Measurements from ENCODE around the gene ANGPTL2.

The ANGPTL2 gene

GRCh38 chr9:127158786-127159324 is 36.4 kb upstream of the ANGPTL2 start:
- H3K4me3 ChIP-seq (ENCODE audit: low read depth, low read length) = no peak overlapping the region
- CTCF ChIA-PET = interaction anchor here (1.2 to 2.6 kb wide), 5 partner anchors 8 to 219 kb away, joined by 3 to 11 read pairs (median 3); no protein-coding TSS in a partner anchor
- POLR2A ChIA-PET = interaction anchor here (1.0 kb wide), 1 partner anchor 36 kb away, joined by 3 read pairs; the partner anchor contains the start of gene ANGPTL2
- no peak for TF ChIP-seq CTCF (IDR thresholded peaks at IDR 0.05; ENCODE audit: insufficient read depth, low read length, missing control alignments)
- no peak for DNase-seq (ENCODE audit: low read depth, low spot score)

- no peak overlapping the region for H3K4me3 ChIP-seq (ENCODE audit: low read depth, low read length)
- ChIA-PET POLR2A (interaction anchor here (1.8 kb wide), 1 partner anchor 33 kb away, joined by 5 read pairs; the partner anchor contains the start of gene ANGPTL2), CTCF (interaction anchor here (0.9 to 1.4 kb wide), 4 partner anchors 17 to 190 kb away, joined by 3 read pairs; partner anchors contain the start of gene ANGPTL2)
- no peak for DNase-seq (ENCODE audit: low read depth, low spot score)
- TF ChIP-seq CTCF (IDR thresholded peaks at IDR 0.05; ENCODE audit: insufficient read depth, low read length, missing control alignments) = no peak
Measured at GRCh38 chr9:127155314-127155960, 33.0 kb upstream of the ANGPTL2 start.

DNA sequence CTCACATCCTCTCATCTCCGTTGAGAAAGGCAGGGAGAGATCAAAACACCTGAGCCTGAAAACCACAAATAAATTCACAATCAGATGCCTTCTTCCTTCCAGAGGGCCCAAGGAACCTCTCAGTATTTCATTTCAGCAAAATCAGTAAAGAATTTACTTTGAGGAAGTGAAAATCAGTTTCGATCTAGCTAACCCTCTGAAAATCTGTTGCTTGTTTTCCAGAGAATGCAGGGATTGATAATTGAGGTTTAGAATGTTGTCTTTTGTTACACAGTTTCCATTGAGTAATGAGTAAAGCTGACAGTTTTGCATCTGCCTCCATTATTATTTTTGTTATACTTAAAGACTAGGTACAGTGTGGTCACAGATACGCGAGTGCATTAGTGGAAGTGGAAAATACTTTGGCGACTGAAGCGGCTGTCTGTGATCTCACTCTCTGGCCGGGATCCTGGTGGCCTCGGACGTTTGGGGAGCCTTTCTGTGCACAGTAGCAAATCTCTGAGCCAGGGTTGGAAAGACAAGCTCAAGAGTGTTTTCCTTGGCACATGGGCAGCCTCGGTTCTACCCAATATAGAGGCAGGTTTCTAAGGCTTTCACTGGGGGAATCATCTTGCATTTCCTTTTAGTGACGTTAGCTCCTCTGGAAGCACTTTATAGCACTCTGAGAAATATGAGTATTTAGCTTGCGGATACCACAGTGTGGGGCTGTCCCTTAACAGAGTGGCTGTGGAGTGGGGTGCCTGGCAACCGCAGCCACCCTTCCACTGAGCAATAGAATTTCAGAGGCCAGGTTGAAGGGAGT is 32.2 kb upstream of the ANGPTL2 start:
- ChIA-PET CTCF (interaction anchor here (0.9 to 1.7 kb wide), 4 partner anchors 8 to 189 kb away, joined by 3 read pairs; partner anchors contain the start of gene ANGPTL2), POLR2A (interaction anchor here (0.7 to 1.8 kb wide), 2 partner anchors 9 to 32 kb away, joined by 3 to 5 read pairs; partner anchors contain the start of gene ANGPTL2)
- TF ChIP-seq CTCF (IDR thresholded peaks at IDR 0.05; ENCODE audit: insufficient read depth, low read length, missing control alignments) = no peak
- no peak overlapping the region for H3K4me3 ChIP-seq (ENCODE audit: low read depth, low read length)
- DNase-seq (ENCODE audit: low read depth, low spot score) = no peak

DNA sequence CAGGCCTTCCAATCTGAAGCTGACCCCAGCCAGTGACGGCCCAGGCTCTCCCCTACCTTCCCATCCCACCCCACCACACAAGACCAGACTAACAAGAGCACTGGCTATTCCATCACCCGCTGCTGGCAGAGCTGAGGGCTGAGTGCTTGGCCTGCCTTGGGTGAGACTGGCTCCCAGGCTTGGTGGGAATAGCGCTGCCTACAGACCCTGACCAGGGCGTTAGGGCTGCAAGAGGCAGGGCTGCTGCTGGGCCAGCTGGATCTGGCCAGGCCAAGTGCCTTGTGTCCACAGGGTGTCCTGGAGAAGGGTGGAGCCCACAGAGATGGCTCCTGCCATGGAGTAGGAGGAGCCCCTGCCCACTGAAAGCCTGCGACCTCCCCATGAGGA is 31.6 kb upstream of the ANGPTL2 start:
- CTCF ChIA-PET = interaction anchor here (1.7 kb wide), 1 partner anchor 8 kb away, joined by 3 read pairs; no protein-coding TSS in a partner anchor
- DNase-seq (ENCODE audit: low read depth, low spot score) = no peak
- TF ChIP-seq CTCF (IDR thresholded peaks at IDR 0.05; ENCODE audit: insufficient read depth, low read length, missing control alignments) = no peak
- POLR2A ChIA-PET = interaction anchor here (1.8 kb wide), 1 partner anchor 31 kb away, joined by 5 read pairs; the partner anchor contains the start of gene ANGPTL2
- no peak overlapping the region for H3K4me3 ChIP-seq (ENCODE audit: low read depth, low read length)

- H3K4me3 ChIP-seq (ENCODE audit: low read depth, low read length) = no peak overlapping the region
- POLR2A ChIA-PET = interaction anchor here (1.8 kb wide), 1 partner anchor 31 kb away, joined by 5 read pairs; the partner anchor contains the start of gene ANGPTL2
- TF ChIP-seq CTCF (IDR thresholded peaks at IDR 0.05; ENCODE audit: insufficient read depth, low read length, missing control alignments) = no peak
- no peak for DNase-seq (ENCODE audit: low read depth, low spot score)
- CTCF ChIA-PET = interaction anchor here (1.7 kb wide), 1 partner anchor 9 kb away, joined by 3 read pairs; no protein-coding TSS in a partner anchor
Measured at GRCh38 chr9:127153501-127153900, 31.1 kb upstream of the ANGPTL2 start.

All from AG04449 (cell line).